Heart right ventricle (tissue), 16 donors: ENCODE measurements around the gene ALDH1A2. TPM values are rescaled to one million over a fixed set of nuclear protein-coding genes. Genes with fewer than 3 reads are reported as not detected.

ENCODE experiments used
- ATAC-seq, 8 donors: fragments of 200-7000 bp; cut with Tn5 transposase; one replicate each; pipeline ENCODE4 v1.9.1; 2020; ENCODE audit warnings: mild to moderate bottlenecking in 8 of 8, moderate library complexity in 8 of 8, moderate number of reproducible peaks in 1 of 8
- DNase-seq, 2 donors: peaks; one replicate each; pipeline ENCODE4 v3.0.0-alpha.2; 2020
- H3K27ac ChIP-seq, 10 donors: fragments of 200-600 bp; sonication (generic) in 2 of 10; one replicate each; pipeline versions ENCODE4 v1.5.0 to v1.8.0; 2020 to 2022; ENCODE audit warnings: mild to moderate bottlenecking in 3 of 10
- H3K27me3 ChIP-seq, 7 donors: fragments of 200-600 bp; one replicate each; pipeline ENCODE4 v1.8.0; 2021 to 2022; ENCODE audit warnings: mild to moderate bottlenecking in 2 of 7
- H3K36me3 ChIP-seq, 9 donors: fragments of 200-600 bp; sonication (generic) in 1 of 9; one replicate each; pipeline versions ENCODE4 v1.5.0 to v1.8.0; 2020 to 2022; ENCODE audit warnings: mild to moderate bottlenecking in 2 of 9
- H3K4me1 ChIP-seq, 9 donors: fragments of 200-600 bp; sonication (generic) in 1 of 9; one replicate each; pipeline versions ENCODE4 v1.5.0 to v1.8.0; 2020 to 2022; ENCODE audit warnings: mild to moderate bottlenecking in 4 of 9
- H3K4me3 ChIP-seq, 10 donors: fragments of 200-600 bp; sonication (generic) in 2 of 10; one replicate each; pipeline versions ENCODE4 v1.5.0 to v1.8.0; 2020 to 2022; ENCODE audit warnings: mild to moderate bottlenecking in 7 of 10, moderate library complexity in 2 of 10
- H3K9me3 ChIP-seq, 11 donors: fragments of 200-600 bp in 10 of 11; sonication (generic) in 2 of 11; one replicate each; pipeline versions ENCODE4 v1.5.0 to v1.8.0; 2013 to 2022; ENCODE audit warnings: mild to moderate bottlenecking in 2 of 11, control low read depth in 1 of 11, moderate library complexity in 1 of 11
- WGBS, 2 donors: extraction: QIAGEN DNeasy Blood & Tissue Kit; methylation state at CpG; one replicate each; pipeline ENCODE4 v1.1.7; 2013; ENCODE audit warnings: inconsistent platforms in 1 of 2; 5-methylcytosine and 5-hydroxymethylcytosine counted together
- intact Hi-C, 10 donors: fragments of 100-400 bp; cut with DNase I; formaldehyde crosslinking; loops; one replicate each; pipeline versions ENCODE4 v1.11.1 to v1.14.2; 2022
- polyA plus RNA-seq, 2 donors: library from polyadenylated mRNA; stranded (reverse); fragments of 200-250 nt; gene quantifications; one replicate each; pipeline ENCODE4 v1.2.3, GENCODE V29; 2013
- total RNA-seq, 10 donors: library from RNA; stranded (reverse); fragmentation: NEBNext Ultra II Directional in 3 of 10; extraction: Animal tissue kit (Norgen Biotek cat#: 25700) in 3 of 10; gene quantifications; one replicate each; pipeline versions ENCODE4 v1.2.1 to v1.2.4, GENCODE V29; 2021 to 2023
- TF ChIP-seq, protein P1 (sequence below), 9 donors: fragments of 200-600 bp; sonication (generic) in 2 of 9; IDR thresholded peaks; one replicate each; pipeline versions ENCODE4 v1.5.0 to v1.8.0; 2021 to 2022; ENCODE audit warnings: antibody characterized with exemption in 9 of 9, mild to moderate bottlenecking in 5 of 9, moderate library complexity in 1 of 9
- donor health status: Arrhythmogenic right ventricular cardiomyopathy.
- donor health status: ischemic (EF 13 %, LVEDD 7.1; RV severe dilation, severe dysfunction).
- donor health status: healthy with polysubstance abuse.
- donor health status: DM: no; HTN: yes; CAD: no.
- donor health status: DM: no; HTN: no; CAD: no.
- donor health status: ischemic (EF 25% LVEDD 6.9; RV normal size, moderate dysfunction).
- donor health status: ischemic (EF 25% LVEDD 5.7; RV mildly dilated, moderate dysfunction).
- donor health status: healthy.
- donor health status: DM: yes; HTN: yes; CAD: no.
- donor health status: Ischemic cardiomyopathy.
- donor health status: ischemic (EF 35%, LVEDD 5.7; RV mildly dilated, moderate dysfunction).
- donor health status: nonischemic (EF 11% LVEDD 7.7; RV severe dilation, severe dysfunction).
- donor health status: DM: yes; HTN: yes; CAD: no.
- donor health status: PGD.
- donor health status: ischemic (EF 29% LVEDD 5.4; RV normal size, mild dysfunction).
- donor health status: nonischemic (EF 23%, LVEDD 6.1; RV moderate dilation, normal function).

The ALDH1A2 gene
- total and polyA plus RNA-seq, 12 donors, result 2.3 to 21.0 (median 9.8) TPM

GRCh38 chr15:57919754-57920153 is 145.8 kb downstream of the ALDH1A2 start:
- Histone ChIP-seq H3K27ac (no peak overlapping the region), H3K4me3 (no peak overlapping the region), H3K4me1 (peaks cover 8 to 68% (median 43%) of the 10 kb centered on the region in 9 donors), H3K27me3 (no peaks in the 10 kb centered on the region), H3K9me3 (no peaks in the 10 kb centered on the region), H3K36me3 (no peaks in the 10 kb centered on the region)
- ATAC-seq (no peak), DNase-seq (no peak)
- intact Hi-C loops, result loop anchor here in 4 of 10 donors (1.0 to 10.0 kb wide), 3 partner anchors 31 to 145 kb away; partner anchors contain the start of gene ALDH1A2 (in 2 of the 4)
- TF ChIP-seq, protein P1, sequence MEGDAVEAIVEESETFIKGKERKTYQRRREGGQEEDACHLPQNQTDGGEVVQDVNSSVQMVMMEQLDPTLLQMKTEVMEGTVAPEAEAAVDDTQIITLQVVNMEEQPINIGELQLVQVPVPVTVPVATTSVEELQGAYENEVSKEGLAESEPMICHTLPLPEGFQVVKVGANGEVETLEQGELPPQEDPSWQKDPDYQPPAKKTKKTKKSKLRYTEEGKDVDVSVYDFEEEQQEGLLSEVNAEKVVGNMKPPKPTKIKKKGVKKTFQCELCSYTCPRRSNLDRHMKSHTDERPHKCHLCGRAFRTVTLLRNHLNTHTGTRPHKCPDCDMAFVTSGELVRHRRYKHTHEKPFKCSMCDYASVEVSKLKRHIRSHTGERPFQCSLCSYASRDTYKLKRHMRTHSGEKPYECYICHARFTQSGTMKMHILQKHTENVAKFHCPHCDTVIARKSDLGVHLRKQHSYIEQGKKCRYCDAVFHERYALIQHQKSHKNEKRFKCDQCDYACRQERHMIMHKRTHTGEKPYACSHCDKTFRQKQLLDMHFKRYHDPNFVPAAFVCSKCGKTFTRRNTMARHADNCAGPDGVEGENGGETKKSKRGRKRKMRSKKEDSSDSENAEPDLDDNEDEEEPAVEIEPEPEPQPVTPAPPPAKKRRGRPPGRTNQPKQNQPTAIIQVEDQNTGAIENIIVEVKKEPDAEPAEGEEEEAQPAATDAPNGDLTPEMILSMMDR (IDR thresholded peaks at IDR 0.05), result no peak
- 97 to 98% methylated on average over 2 of the region's 2 CpGs for WGBS, 2 donors

- no peak overlapping the region for H3K27ac ChIP-seq
- ATAC-seq (no peak), DNase-seq (no peak)
- 78% methylated on average over 8 of the region's 8 CpGs for WGBS, 2 donors
- no peak overlapping the region for H3K4me3 ChIP-seq
- no peaks in the 10 kb centered on the region for H3K27me3 ChIP-seq
- H3K9me3 ChIP-seq, result no peaks in the 10 kb centered on the region
- TF ChIP-seq, protein P1 (IDR thresholded peaks at IDR 0.05), result no peak
- H3K36me3 ChIP-seq, result no peaks in the 10 kb centered on the region
- intact Hi-C loops, result no loop called here
- peaks cover 8 to 66% (median 37%) of the 10 kb centered on the region in 9 donors for H3K4me1 ChIP-seq
These were observed 147.5 kb downstream of the ALDH1A2 start for GRCh38 chr15:57917998-57918397.

DNA sequence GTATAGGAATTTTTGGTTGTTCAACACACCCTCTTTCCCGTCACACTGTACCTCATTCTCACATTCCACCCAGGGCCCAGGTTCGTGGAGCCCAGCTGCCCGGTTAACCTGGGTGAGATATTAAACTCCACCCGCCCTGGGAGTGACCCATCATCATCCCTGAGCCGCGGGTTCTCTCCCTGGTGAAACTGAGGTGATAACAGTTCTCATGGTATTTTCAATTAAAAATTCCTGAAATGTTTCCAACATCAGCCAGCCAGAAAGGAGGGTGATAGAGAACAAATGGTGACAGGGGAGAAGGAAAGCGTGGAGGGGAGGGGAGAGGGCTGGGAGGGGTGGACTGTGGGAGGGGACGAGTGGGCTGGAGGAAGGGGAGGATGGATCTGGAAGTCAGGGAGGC is 148.8 kb downstream of the ALDH1A2 start:
- ATAC-seq (peak in 2 of 8 donors; percentile 22 to 32), DNase-seq (no peak)
- H3K27ac ChIP-seq, result no peak overlapping the region
- intact Hi-C loops, result no loop called here
- H3K4me3 ChIP-seq, result no peak overlapping the region
- H3K4me1 ChIP-seq, result peaks cover 1 to 53% (median 24%) of the 10 kb centered on the region in 9 donors
- H3K36me3 ChIP-seq, result no peaks in the 10 kb centered on the region
- TF ChIP-seq, protein P1 (IDR thresholded peaks at IDR 0.05), result no peak
- 37 to 53% methylated on average over 8 of the region's 8 CpGs for WGBS, 2 donors
- no peaks in the 10 kb centered on the region for H3K27me3 ChIP-seq
- H3K9me3 ChIP-seq, result no peaks in the 10 kb centered on the region

- peaks cover 0 to 48% (median 17%) of the 10 kb centered on the region in 9 donors for H3K4me1 ChIP-seq
- TF ChIP-seq, protein P1 (IDR thresholded peaks at IDR 0.05), result no peak
- 86 to 92% methylated on average over 15 of the region's 15 CpGs for WGBS, 2 donors
- intact Hi-C loops, result no loop called here
- no peaks in the 10 kb centered on the region for H3K27me3 ChIP-seq
- no peaks in the 10 kb centered on the region for H3K9me3 ChIP-seq
- no peak overlapping the region for H3K4me3 ChIP-seq
- no peaks in the 10 kb centered on the region for H3K36me3 ChIP-seq
- no peak overlapping the region for H3K27ac ChIP-seq
- DNase-seq (peak in 1 of 2 donors; percentile 19), ATAC-seq (peak in 2 of 8 donors; percentile 5 to 30)
These were observed 149.5 kb downstream of the ALDH1A2 start for GRCh38 chr15:57915827-57916531.
